Measurements from ENCODE around the gene PPP2R3B. TPM values are rescaled to one million over a fixed set of nuclear protein-coding genes. Genes with fewer than 3 reads are reported as not detected.

PPP2R3B gene
- total and polyA plus RNA-seq, 2 of the 13 experiments (the other 11 are each of a cell fraction or from before 2014, with no cell fraction given) = 17.0 to 21.4 TPM

DNA sequence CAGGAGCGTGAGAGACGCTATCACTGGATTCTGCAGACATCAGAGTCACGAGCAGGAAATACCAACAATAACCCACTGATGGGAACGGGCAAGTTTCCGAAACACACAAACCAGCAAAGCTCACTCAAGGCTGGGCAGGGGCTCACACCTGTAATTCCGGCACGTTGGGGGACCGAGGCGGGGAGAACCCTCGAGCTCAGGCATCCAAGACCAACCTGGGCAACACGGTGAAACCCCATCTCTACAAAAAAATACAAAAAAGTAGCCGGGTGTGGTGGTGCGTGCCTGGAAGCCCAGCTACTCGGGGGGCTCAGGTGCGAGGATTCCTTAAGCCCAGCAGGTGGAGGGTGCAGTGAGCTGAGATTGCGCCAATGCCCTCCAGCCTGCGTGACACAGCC lies 51.0 kb downstream of the PPP2R3B start (continued):
- TF ChIP-seq EP300 (IDR thresholded peaks at IDR 0.05; ENCODE audit: low read depth in 2 of 2, low read length in 2 of 2) (no peak), EP300 (CRISPR knock-in tag; IDR thresholded peaks at IDR 0.05; ENCODE audit: borderline replicate concordance) (no peak)
- TF ChIP-seq, protein P1, sequence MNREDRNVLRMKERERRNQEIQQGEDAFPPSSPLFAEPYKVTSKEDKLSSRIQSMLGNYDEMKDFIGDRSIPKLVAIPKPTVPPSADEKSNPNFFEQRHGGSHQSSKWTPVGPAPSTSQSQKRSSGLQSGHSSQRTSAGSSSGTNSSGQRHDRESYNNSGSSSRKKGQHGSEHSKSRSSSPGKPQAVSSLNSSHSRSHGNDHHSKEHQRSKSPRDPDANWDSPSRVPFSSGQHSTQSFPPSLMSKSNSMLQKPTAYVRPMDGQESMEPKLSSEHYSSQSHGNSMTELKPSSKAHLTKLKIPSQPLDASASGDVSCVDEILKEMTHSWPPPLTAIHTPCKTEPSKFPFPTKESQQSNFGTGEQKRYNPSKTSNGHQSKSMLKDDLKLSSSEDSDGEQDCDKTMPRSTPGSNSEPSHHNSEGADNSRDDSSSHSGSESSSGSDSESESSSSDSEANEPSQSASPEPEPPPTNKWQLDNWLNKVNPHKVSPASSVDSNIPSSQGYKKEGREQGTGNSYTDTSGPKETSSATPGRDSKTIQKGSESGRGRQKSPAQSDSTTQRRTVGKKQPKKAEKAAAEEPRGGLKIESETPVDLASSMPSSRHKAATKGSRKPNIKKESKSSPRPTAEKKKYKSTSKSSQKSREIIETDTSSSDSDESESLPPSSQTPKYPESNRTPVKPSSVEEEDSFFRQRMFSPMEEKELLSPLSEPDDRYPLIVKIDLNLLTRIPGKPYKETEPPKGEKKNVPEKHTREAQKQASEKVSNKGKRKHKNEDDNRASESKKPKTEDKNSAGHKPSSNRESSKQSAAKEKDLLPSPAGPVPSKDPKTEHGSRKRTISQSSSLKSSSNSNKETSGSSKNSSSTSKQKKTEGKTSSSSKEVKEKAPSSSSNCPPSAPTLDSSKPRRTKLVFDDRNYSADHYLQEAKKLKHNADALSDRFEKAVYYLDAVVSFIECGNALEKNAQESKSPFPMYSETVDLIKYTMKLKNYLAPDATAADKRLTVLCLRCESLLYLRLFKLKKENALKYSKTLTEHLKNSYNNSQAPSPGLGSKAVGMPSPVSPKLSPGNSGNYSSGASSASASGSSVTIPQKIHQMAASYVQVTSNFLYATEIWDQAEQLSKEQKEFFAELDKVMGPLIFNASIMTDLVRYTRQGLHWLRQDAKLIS (CRISPR knock-in tag; IDR thresholded peaks at IDR 0.05) = no peak

DNA sequence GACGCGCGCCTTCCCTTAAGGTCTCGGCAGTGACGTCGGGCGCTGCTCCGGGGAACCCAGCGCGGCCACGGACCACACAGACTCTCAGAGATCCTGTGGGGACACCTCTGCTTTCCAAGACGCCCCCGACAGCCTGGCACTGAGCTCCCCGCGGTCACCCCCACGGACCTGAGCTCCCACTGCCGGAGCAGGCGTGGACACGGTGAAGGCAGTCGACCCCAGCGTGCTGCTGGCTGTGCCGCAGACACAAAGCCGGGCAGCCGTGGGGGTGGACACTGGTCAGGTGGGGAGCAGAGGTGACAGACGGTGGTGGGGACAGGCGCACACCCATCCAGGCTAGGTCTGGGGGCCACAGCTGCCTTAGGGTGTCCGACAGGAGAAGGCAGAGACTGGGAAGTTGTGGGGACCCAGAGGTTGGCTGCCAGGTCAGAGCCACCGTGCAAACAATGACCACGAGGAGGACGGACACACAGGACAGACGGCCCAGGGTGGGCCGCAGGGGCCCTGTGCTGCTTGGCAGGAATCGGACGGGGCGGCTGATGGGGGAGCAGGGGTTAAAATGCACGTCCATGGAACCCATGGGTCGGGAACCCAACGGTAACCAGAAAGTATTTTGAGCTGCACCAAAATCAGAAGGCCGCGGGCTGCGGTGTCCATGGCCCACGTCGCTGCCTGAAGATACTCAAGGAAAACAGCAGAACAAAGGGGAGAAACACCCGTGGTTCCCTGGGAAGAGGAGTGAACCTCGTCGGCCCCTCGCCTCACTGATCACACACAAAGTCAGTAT lies 51.5 kb downstream of the PPP2R3B start:
- ChIA-PET POLR2A (no interaction called here), CTCF (ENCODE audit: low intra/inter-chr PET ratio, low total read pairs) (no interaction called here)
- H3K36me3 ChIP-seq (replicated peaks in 1 of 2; ENCODE audit: control insufficient read depth in 1 of 2, insufficient read depth in 2 of 2, low read length in 2 of 2) = no peaks in the 10 kb centered on the region
- H4K20me1 ChIP-seq (ENCODE audit: insufficient read depth, low read length) = no peaks in the 10 kb centered on the region
- intact Hi-C loops (cut with micrococcal nuclease; ENCODE audit: unreplicated experiment) = no loop called here
- WGBS (ENCODE audit: low lambda C conversion rate) = 95% methylated on average over 27 of the region's 47 CpGs
- H3K9ac ChIP-seq (ENCODE audit: insufficient read depth, low read depth, low read length) = no peak overlapping the region
- no peaks in the 10 kb centered on the region for H3K9me3 ChIP-seq (ENCODE audit: low read length)
- peaks cover 0 to 4% of the 10 kb centered on the region in 2 experiments; a peak in 1 of 5 replicates for H3K27me3 ChIP-seq (ENCODE audit: control insufficient read depth in 1 of 2, insufficient read depth in 2 of 2, low read length in 2 of 2)
- H3K4me1 ChIP-seq (ENCODE audit: insufficient read depth, low read length) = no peaks in the 10 kb centered on the region
- FAIRE-seq = no peak
- no peak overlapping the region for H3K4me3 ChIP-seq (replicated peaks in 1 of 3; ENCODE audit: insufficient read depth in 1 of 3, low read depth in 2 of 3, low read length in 3 of 3)
- no peak overlapping the region for H3K27ac ChIP-seq (ENCODE audit: extremely low read length, insufficient read depth, low read length)
- H3K4me2 ChIP-seq (ENCODE audit: low read depth, low read length) = no peak overlapping the region
- no peak for ATAC-seq
- H2AFZ ChIP-seq (ENCODE audit: low read length) = no peak overlapping the region
- in situ Hi-C loops (cut with HindIII; ENCODE audit: extremely low pct_ligation_motif_present, low pct_unique_long_range_greater_than_20kb) = no loop called here
- DNase-seq (ENCODE audit: low spot score) = no peak
- no peaks in the 10 kb centered on the region for H3K79me2 ChIP-seq (ENCODE audit: insufficient read depth, low read length)
- no TSS peak for BruUV-seq (replicated peaks)
- TF ChIP-seq ZNF331 (CRISPR knock-in tag; IDR thresholded peaks at IDR 0.05) = no peak
- TF ChIP-seq ZNF552 (CRISPR knock-in tag; IDR thresholded peaks at IDR 0.05; ENCODE audit: borderline replicate concordance) = no peak
- TF ChIP-seq, protein P2, sequence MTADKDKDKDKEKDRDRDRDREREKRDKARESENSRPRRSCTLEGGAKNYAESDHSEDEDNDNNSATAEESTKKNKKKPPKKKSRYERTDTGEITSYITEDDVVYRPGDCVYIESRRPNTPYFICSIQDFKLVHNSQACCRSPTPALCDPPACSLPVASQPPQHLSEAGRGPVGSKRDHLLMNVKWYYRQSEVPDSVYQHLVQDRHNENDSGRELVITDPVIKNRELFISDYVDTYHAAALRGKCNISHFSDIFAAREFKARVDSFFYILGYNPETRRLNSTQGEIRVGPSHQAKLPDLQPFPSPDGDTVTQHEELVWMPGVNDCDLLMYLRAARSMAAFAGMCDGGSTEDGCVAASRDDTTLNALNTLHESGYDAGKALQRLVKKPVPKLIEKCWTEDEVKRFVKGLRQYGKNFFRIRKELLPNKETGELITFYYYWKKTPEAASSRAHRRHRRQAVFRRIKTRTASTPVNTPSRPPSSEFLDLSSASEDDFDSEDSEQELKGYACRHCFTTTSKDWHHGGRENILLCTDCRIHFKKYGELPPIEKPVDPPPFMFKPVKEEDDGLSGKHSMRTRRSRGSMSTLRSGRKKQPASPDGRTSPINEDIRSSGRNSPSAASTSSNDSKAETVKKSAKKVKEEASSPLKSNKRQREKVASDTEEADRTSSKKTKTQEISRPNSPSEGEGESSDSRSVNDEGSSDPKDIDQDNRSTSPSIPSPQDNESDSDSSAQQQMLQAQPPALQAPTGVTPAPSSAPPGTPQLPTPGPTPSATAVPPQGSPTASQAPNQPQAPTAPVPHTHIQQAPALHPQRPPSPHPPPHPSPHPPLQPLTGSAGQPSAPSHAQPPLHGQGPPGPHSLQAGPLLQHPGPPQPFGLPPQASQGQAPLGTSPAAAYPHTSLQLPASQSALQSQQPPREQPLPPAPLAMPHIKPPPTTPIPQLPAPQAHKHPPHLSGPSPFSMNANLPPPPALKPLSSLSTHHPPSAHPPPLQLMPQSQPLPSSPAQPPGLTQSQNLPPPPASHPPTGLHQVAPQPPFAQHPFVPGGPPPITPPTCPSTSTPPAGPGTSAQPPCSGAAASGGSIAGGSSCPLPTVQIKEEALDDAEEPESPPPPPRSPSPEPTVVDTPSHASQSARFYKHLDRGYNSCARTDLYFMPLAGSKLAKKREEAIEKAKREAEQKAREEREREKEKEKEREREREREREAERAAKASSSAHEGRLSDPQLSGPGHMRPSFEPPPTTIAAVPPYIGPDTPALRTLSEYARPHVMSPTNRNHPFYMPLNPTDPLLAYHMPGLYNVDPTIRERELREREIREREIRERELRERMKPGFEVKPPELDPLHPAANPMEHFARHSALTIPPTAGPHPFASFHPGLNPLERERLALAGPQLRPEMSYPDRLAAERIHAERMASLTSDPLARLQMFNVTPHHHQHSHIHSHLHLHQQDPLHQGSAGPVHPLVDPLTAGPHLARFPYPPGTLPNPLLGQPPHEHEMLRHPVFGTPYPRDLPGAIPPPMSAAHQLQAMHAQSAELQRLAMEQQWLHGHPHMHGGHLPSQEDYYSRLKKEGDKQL (CRISPR knock-in tag; IDR thresholded peaks at IDR 0.05; ENCODE audit: low read depth) = no peak
- TF ChIP-seq ZBTB7A (CRISPR knock-in tag; IDR thresholded peaks at IDR 0.05) = no peak
- TF ChIP-seq MYNN (CRISPR knock-in tag; IDR thresholded peaks at IDR 0.05; ENCODE audit: low read depth) = no peak
- TF ChIP-seq SPEN (CRISPR knock-in tag; IDR thresholded peaks at IDR 0.05; ENCODE audit: low read depth) = no peak
- TF ChIP-seq, protein P3, sequence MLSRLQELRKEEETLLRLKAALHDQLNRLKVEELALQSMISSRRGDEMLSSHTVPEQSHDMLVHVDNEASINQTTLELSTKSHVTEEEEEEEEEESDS (CRISPR knock-in tag; IDR thresholded peaks at IDR 0.05; ENCODE audit: borderline replicate concordance) = no peak
- no peak for TF ChIP-seq POLR2AphosphoS5 (IDR thresholded peaks at IDR 0.05; ENCODE audit: low read depth, low read length)
- no peak for TF ChIP-seq TBP (CRISPR knock-in tag; IDR thresholded peaks at IDR 0.05)
- TF ChIP-seq ZNF776 (CRISPR knock-in tag; IDR thresholded peaks at IDR 0.05) = no peak
- TF ChIP-seq EED (CRISPR knock-in tag; IDR thresholded peaks at IDR 0.05) = no peak

Measured in HepG2 (cell line).